Measurements from ENCODE around the gene SYP.
"Not testable (repeated sequence)": the region's sequence is repeated elsewhere in the genome, so short reads cannot be mapped to it uniquely, and the experiment has no call there.

The SYP gene

GRCh38 chrX:49174723-49175122 is 25.3 kb downstream of the SYP start:
- Mint-ChIP-seq H3K36me3 (ENCODE audit: low read depth) (peaks cover 24% of the 10 kb centered on the region), H3K4me3 (peak overlapping the region; percentile 40), H3K9me3 (no peaks in the 10 kb centered on the region), H3K4me1 (peaks cover 27% of the 10 kb centered on the region), H3K27me3 (no peaks in the 10 kb centered on the region), H3K27ac (no peak overlapping the region)
- DNase-seq (no peak), ATAC-seq (no peak)

DNA sequence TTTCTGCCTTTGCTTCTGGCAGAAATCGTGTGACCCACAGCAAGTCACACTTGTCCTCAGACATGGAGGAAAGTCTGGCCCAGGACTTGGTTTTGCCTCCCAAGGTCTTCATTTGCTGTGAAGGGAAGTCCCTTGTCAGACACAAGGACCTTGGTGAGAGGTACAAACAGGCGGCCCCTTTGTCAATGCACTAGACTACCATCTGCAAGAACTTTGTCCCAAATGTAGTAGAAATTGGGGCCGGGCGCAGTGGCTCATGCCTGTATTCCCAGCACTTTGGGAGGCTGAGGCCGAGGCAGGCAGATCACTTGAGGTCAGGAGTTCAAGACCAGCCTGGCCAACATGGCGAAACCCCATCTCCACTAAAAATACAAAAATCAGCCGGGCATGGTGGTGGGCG is 26.4 kb downstream of the SYP start:
- not testable (repeated sequence) for H3K9me3 Mint-ChIP-seq, H3K27me3 Mint-ChIP-seq, DNase-seq, ATAC-seq
- peaks cover 20% of the 10 kb centered on the region for H3K36me3 Mint-ChIP-seq (ENCODE audit: low read depth)
- peaks cover 32% of the 10 kb centered on the region for H3K4me1 Mint-ChIP-seq
- peak overlapping the region; percentile 76 for H3K27ac Mint-ChIP-seq
- peak overlapping the region; percentile 88 for H3K4me3 Mint-ChIP-seq

DNA sequence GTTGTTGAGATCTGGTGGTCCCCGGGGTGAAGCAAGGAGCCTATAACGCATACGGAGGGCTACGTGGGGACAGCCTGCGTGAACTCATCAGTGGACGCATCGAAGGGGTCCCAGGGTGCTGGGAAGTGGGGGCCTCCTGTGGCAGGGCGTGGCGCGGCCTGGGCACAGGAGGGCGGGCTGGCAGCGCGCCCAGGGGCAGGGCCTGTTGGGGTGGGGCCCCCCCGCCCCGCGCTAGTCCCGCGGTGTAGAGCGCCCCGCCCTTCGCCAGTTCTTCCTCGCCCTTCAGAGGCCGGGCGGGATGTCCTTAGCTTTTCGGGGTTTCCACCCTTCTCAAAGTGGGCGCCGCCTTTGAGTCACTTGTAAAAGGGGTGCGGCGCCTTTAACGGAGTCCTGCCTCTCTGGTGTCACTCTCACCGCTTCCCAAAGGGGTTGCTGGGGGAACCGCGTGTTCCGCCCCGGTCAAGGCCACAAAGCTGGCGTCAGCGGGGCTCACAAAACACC is 27.7 kb downstream of the SYP start:
- DNase-seq: peak; percentile 79
- Mint-ChIP-seq H3K27ac (peak overlapping the region; percentile 89), H3K9me3 (no peaks in the 10 kb centered on the region), H3K4me3 (peak overlapping the region; percentile 88), H3K4me1 (peaks cover 43% of the 10 kb centered on the region), H3K36me3 (ENCODE audit: low read depth) (peaks cover 20% of the 10 kb centered on the region), H3K27me3 (no peaks in the 10 kb centered on the region)
- ATAC-seq: peak; percentile 79

DNA sequence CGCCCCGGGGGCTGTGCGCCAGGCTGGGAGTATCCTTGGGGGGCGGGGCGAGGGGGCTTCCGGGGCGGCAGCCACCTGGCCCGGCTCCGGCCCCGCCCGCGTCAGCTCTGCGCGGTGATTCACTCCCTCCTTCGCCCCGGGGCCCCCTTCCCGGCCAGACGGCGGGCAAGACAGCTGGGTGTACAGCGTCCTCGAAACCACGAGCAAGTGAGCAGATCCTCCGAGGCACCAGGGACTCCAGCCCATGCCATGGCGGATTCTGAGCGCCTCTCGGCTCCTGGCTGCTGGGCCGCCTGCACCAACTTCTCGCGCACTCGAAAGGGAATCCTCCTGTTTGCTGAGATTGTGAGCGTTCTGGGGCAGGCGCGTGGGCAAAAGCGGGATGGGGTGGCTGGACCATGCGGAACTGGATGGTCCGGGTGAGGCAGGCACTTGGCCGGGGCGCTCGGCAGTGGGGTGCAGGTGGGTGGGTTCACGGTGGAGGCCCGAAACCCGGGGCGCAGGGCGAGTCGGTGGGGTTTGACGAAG is 28.2 kb downstream of the SYP start, which contains the start of gene PLP2:
Gene PLP2, plus strand, starts transcription at position 147 of the 528 bp plus-strand sequence. Its CDS starts 103 bp downstream, at position 250.
- Mint-ChIP-seq H3K4me1 (peaks cover 48% of the 10 kb centered on the region), H3K9me3 (no peaks in the 10 kb centered on the region), H3K27me3 (no peaks in the 10 kb centered on the region), H3K27ac (peak within 1 kb of the TSS; percentile 89), H3K36me3 (ENCODE audit: low read depth) (peaks cover 20% of the 10 kb centered on the region), H3K4me3 (peak within 1 kb of the TSS; percentile 88)
- peak; percentile 79 for DNase-seq
- ATAC-seq: peak; percentile 70

DNA sequence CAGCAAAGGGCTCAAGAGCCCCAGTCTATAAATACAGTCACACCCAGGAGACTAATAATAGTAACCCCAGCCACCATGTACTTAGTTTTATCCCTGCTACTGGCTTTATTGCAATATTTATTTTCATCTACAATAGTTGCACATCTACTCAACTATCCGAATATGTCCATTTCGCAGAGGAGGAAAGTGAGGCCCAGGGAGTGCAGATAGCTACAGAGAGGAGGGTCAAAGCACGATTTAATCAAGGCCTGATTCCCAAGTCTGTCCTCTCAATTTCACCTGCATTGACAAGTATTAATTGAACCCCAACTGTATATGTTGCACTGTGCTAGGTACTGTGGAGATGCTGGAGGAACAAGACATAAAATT is 32.3 kb downstream of the SYP start:
- H3K9me3 Mint-ChIP-seq: no peaks in the 10 kb centered on the region
- H3K27ac Mint-ChIP-seq: peak overlapping the region; percentile 93
- no peak for ATAC-seq
- no peaks in the 10 kb centered on the region for H3K27me3 Mint-ChIP-seq
- H3K4me3 Mint-ChIP-seq: peak overlapping the region; percentile 84
- no peak for DNase-seq
- peaks cover 43% of the 10 kb centered on the region for H3K4me1 Mint-ChIP-seq
- H3K36me3 Mint-ChIP-seq (ENCODE audit: low read depth): peaks cover 2% of the 10 kb centered on the region

- no peaks in the 10 kb centered on the region for H3K36me3 Mint-ChIP-seq (ENCODE audit: low read depth)
Measured at GRCh38 chrX:49166914-49167739, 32.9 kb downstream of the SYP start.

GRCh38 chrX:49165901-49166881 is 33.8 kb downstream of the SYP start:
- peaks cover 39% of the 10 kb centered on the region for H3K4me1 Mint-ChIP-seq

More at GRCh38 chrX:49166914-49167739, 32.9 kb downstream of the SYP start:
- DNase-seq: peak; percentile 74
- peak overlapping the region; percentile 84 for H3K4me3 Mint-ChIP-seq
- no peaks in the 10 kb centered on the region for H3K27me3 Mint-ChIP-seq
- H3K27ac Mint-ChIP-seq: peak overlapping the region; percentile 93
- ATAC-seq: peak; percentile 57
- H3K4me1 Mint-ChIP-seq: peaks cover 41% of the 10 kb centered on the region
- no peaks in the 10 kb centered on the region for H3K9me3 Mint-ChIP-seq

DNA sequence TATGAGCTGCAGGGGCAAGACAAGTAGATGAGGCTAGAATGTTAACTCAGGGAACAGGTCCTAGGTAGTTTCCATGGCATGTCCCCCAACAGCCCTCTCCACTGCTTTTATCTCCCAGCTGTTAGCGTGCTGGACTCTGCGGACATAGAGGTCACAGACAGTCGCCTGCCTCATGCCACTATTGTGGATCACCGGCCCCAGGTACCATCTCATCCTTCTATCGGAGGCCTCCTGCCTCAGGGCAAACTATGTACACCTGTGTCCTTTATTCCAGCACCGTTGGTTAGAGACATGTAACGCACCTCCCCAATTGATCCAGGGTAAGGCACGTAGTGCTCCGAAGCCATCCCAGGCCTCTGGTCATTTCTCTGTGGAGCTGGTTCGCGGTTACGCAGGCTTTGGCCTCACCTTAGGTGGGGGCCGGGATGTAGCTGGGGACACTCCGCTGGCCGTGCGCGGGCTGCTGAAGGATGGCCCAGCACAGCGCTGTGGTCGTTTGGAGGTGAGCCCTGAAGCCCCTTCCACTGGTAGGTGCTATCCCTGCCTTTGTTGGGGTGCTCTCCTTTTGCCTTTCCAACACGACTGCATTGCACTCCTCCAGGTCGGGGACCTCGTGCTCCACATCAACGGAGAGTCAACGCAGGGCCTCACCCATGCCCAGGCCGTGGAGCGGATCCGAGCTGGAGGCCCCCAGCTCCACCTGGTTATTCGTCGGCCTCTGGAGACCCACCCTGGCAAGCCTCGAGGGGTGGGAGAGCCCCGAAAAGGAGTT is 35.2 kb downstream of the SYP start:
- Mint-ChIP-seq H3K9me3 (no peaks in the 10 kb centered on the region), H3K4me3 (peak overlapping the region; percentile 74), H3K36me3 (ENCODE audit: low read depth) (no peaks in the 10 kb centered on the region), H3K27me3 (no peaks in the 10 kb centered on the region), H3K27ac (peak overlapping the region; percentile 90), H3K4me1 (peaks cover 39% of the 10 kb centered on the region)
- ATAC-seq (no peak), DNase-seq (no peak)

More at GRCh38 chrX:49165901-49166881, 33.8 kb downstream of the SYP start:
- DNase-seq: peak; percentile 72
- ATAC-seq: peak; percentile 58
- H3K27ac Mint-ChIP-seq: peak overlapping the region; percentile 93
- H3K4me3 Mint-ChIP-seq: peak overlapping the region; percentile 84
- H3K27me3 Mint-ChIP-seq: no peaks in the 10 kb centered on the region
- H3K9me3 Mint-ChIP-seq: no peaks in the 10 kb centered on the region
- no peaks in the 10 kb centered on the region for H3K36me3 Mint-ChIP-seq (ENCODE audit: low read depth)

DNA sequence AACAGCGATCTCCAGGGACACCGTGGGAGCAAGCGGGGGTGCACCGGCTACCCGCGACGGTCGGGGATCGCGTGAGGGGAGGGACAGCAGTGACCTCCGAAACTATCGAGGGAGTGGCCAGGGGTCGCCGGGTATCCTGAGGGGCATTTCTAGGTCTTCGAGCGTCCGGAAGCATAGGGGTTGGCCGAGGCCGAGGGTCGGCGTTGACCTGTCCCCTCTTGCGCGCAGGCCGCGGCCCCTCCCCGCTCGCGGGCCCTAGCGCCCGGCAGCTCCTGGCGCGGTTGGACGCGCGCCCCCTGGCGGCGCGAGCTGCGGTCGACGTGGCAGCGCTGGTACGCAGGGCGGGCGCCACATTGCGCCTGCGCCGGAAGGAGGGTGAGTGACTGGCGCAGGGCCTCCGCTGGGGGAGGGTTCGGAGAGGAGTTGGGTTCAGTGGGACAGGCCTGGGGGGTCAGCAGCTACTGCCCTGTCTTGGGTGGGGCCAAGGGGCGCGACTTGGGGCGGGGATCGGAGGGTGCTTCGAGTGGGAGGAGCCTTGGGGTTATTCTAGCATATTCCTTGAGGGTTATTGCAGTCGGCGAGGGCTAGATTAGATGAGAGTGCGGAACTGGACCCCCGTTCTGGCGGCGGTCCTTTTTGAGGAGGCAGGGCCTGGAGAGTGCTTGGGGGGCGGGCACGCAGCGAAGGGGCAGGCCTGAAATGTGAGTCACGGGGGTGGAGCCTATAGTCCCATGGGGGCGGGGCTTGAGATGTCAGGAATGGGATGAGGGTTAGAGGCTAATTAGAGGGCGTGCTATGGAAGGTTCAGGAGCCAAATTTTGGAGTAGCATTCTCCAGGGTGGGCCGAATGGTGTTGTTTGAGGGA is 36.2 kb downstream of the SYP start:
- DNase-seq: peak; percentile 79
- ATAC-seq: peak; percentile 53
- H3K9me3 Mint-ChIP-seq: no peaks in the 10 kb centered on the region
- peaks cover 34% of the 10 kb centered on the region for H3K4me1 Mint-ChIP-seq
- peak overlapping the region; percentile 74 for H3K4me3 Mint-ChIP-seq
- H3K27ac Mint-ChIP-seq: peak overlapping the region; percentile 90
- no peaks in the 10 kb centered on the region for H3K36me3 Mint-ChIP-seq (ENCODE audit: low read depth)
- no peaks in the 10 kb centered on the region for H3K27me3 Mint-ChIP-seq

- no peak for ATAC-seq
Measured at GRCh38 chrX:49162620-49163019, 37.4 kb downstream of the SYP start, which contains the start of gene MAGIX. TSS of gene MAGIX (plus strand) at chrX:49162758. CDS start at chrX:49162890, 132 bp downstream.

DNA sequence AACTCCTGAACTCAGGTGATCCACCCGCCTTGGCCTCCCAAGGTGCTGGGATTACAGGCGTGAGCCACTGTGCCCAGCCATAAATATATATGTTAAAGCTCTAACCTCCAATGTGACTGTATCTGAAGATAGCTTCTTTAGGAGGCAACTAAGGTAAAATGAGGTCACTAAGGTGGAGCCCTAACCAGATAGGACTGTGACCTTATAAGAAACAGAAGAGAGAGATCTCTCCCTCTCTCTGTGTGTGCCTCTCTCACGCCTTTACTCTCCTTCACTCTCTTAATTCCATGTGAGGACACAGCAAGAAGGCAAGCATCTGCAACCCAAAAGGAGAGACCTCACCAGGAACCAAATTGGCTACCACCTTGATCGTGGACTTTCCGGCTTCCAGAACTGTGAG is 38.4 kb downstream of the SYP start:
- DNase-seq (no peak), ATAC-seq (no peak)
- Mint-ChIP-seq H3K4me1 (peaks cover 16% of the 10 kb centered on the region), H3K36me3 (ENCODE audit: low read depth) (no peaks in the 10 kb centered on the region), H3K4me3 (no peak overlapping the region), H3K27me3 (no peaks in the 10 kb centered on the region), H3K27ac (no peak overlapping the region), H3K9me3 (no peaks in the 10 kb centered on the region)

More at GRCh38 chrX:49162620-49163019, 37.4 kb downstream of the SYP start, which contains the start of gene MAGIX:
- peaks cover 25% of the 10 kb centered on the region for H3K4me1 Mint-ChIP-seq
- DNase-seq: no peak
- peak within 1 kb of the TSS; percentile 69 for H3K27ac Mint-ChIP-seq
- H3K9me3 Mint-ChIP-seq: no peaks in the 10 kb centered on the region
- no peaks in the 10 kb centered on the region for H3K36me3 Mint-ChIP-seq (ENCODE audit: low read depth)
- peak within 1 kb of the TSS; percentile 74 for H3K4me3 Mint-ChIP-seq
- no peaks in the 10 kb centered on the region for H3K27me3 Mint-ChIP-seq

- H3K36me3 Mint-ChIP-seq (ENCODE audit: low read depth): no peaks in the 10 kb centered on the region
- no peaks in the 10 kb centered on the region for H3K27me3 Mint-ChIP-seq
- H3K4me3 Mint-ChIP-seq: no peak overlapping the region
- no peak for DNase-seq
- H3K9me3 Mint-ChIP-seq: no peaks in the 10 kb centered on the region
- H3K27ac Mint-ChIP-seq: no peak overlapping the region
- peaks cover 18% of the 10 kb centered on the region for H3K4me1 Mint-ChIP-seq
- no peak for ATAC-seq
Measured at GRCh38 chrX:49160908-49161307, 39.1 kb downstream of the SYP start.

DNA sequence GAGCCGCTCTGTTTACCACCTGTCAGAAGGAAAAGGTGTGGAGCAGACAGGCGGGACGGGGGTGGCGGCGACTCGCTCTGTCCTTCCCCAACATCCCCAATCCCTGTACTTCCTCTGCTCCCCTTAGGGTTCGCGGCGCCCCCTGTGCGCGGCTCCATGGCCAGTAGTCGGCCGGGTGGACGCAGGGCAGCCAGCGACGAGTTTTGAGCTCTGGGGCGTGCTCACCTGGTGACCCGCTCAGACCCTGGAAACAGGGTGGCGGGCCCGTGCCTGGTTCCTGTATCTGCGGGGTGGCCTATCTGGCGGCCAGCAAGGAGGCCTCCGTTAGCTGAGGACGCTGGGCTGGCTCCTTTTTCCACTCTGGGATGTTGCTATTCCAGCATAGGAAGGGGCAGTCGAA is 42.8 kb downstream of the SYP start:
- no peak for DNase-seq
- no peak for ATAC-seq
- Mint-ChIP-seq H3K9me3 (no peaks in the 10 kb centered on the region), H3K4me1 (peaks cover 18% of the 10 kb centered on the region), H3K27me3 (no peaks in the 10 kb centered on the region), H3K36me3 (ENCODE audit: low read depth) (no peaks in the 10 kb centered on the region), H3K4me3 (no peak overlapping the region), H3K27ac (no peak overlapping the region)

All from activated naive CD8-positive, alpha-beta T cell treated with anti-CD3 and anti-CD28 coated beads, Interleukin-2, amount 50 U/mL, for 24 hours (primary cell).